Adrenal gland (tissue), 12 donors: ENCODE measurements around the gene IQSEC3. TPM values are rescaled to one million over a fixed set of nuclear protein-coding genes. Genes with fewer than 3 reads are reported as not detected.
"Not testable (repeated sequence)": the region's sequence is repeated elsewhere in the genome, so short reads cannot be mapped to it uniquely, and the experiment has no call there.

Source experiments
- DNase-seq, 7 donors: peaks; one replicate each; pipeline ENCODE4 v3.0.0-alpha.2; 2019 to 2020
- H3K27ac ChIP-seq, 5 donors: fragments of 200-600 bp; sonication (generic) in 4 of 5; 1 replicate in 3 of 5; 2 replicates in 2 of 5; pipeline versions ENCODE4 v1.5.1 to v1.8.0; 2016 to 2020; ENCODE audit warnings: mild to moderate bottlenecking in 1 of 5
- H3K27me3 ChIP-seq: fragments of 200-600 bp; 2 replicates; pipeline ENCODE4 v1.8.0; 2021
- H3K36me3 ChIP-seq, 2 donors: fragments of 200-600 bp; replicated peaks in 1 of 2; 1 replicate in 1 of 2; 2 replicates in 1 of 2; pipeline versions ENCODE4 v1.5.1 to v1.8.0; 2018 to 2022
- H3K4me1 ChIP-seq, 2 donors: fragments of 200-600 bp; replicated peaks in 1 of 2; 1 replicate in 1 of 2; 2 replicates in 1 of 2; pipeline versions ENCODE4 v1.5.1 to v1.8.0; 2018 to 2021
- H3K4me3 ChIP-seq, 4 donors: fragments of 200-600 bp; sonication (generic) in 3 of 4; one replicate each; pipeline ENCODE4 v1.5.1; 2016 to 2018
- H3K9me3 ChIP-seq, 3 donors: fragments of 200-600 bp; sonication (generic) in 1 of 3; replicated peaks in 1 of 3; 1 replicate in 2 of 3; 2 replicates in 1 of 3; pipeline versions ENCODE4 v1.5.1 to v1.8.0; 2016 to 2021
- POLR2A ChIP-seq, 2 donors: fragments of 450-650 bp; IDR thresholded peaks; one replicate each; pipeline ENCODE4 v1.6.1; 2017; ENCODE audit warnings: antibody characterized with exemption in 2 of 2, mild to moderate bottlenecking in 2 of 2, moderate library complexity in 1 of 2
- WGBS, 4 donors: extraction: QIAGEN DNeasy Blood & Tissue Kit in 2 of 4; methylation state at CpG; one replicate each; pipeline versions ENCODE4 v1.1.5 to v1.1.7; 2013 to 2017; 5-methylcytosine and 5-hydroxymethylcytosine counted together
- intact Hi-C, 2 donors: fragments of 100-400 bp; cut with DNase I; formaldehyde crosslinking; loops; one replicate each; pipeline versions ENCODE4 v1.14.1 to v1.15.0; 2022 to 2023
- polyA plus RNA-seq, 3 donors: library from polyadenylated mRNA; stranded (reverse); fragments of 200-250 nt in 2 of 3; fragments of 350-450 nt in 1 of 3; fragmentation: Illumina TruSeq in 1 of 3; extraction: RNeasy Lipid Tissue Mini Kit (QIAGEN cat#74804) in 1 of 3; gene quantifications; one replicate each; pipeline ENCODE4 v1.2.3, GENCODE V29; 2013 to 2014
- total RNA-seq, 9 donors: library from RNA; depleted of rRNA in 4 of 9; stranded (reverse); fragments of >200 nt in 4 of 9; fragments of 120-200 nt in 1 of 9; fragmentation: NEBNext Ultra II Directional in 1 of 9; extraction: Animal tissue kit (Norgen Biotek cat#: 25700) in 1 of 9; gene quantifications; one replicate each; pipeline versions ENCODE4 v1.1.0 to v1.2.4, GENCODE V29; 2013 to 2023
- TF ChIP-seq, protein P1 (sequence below), 6 experiments: fragments of 450-650 bp in 4 of 6; fragments of 200-600 bp in 2 of 6; sonication (generic) in 1 of 6; IDR thresholded peaks; 1 replicate in 5 of 6; 2 replicates in 1 of 6; pipeline versions ENCODE4 v1.5.1 to v1.8.0; 2016 to 2021; ENCODE audit warnings: antibody characterized with exemption in 6 of 6, mild to moderate bottlenecking in 2 of 6, moderate library complexity in 1 of 6
- donor health status: healthy with polysubstance abuse.
- donor health status: Bipolar disorder and iron deficiency.
- donor health status: DM: yes; HTN: yes; CAD: no.
- donor health status: DM: no; HTN: no; CAD: no.
- donor health status: DM: no; HTN: no; CAD: no.
- donor health status: DM: yes; HTN: yes; CAD: no.

The IQSEC3 gene
- total and polyA plus RNA-seq, 12 donors: 0.13 to 6.3 (median 1.00) TPM

GRCh38 chr12:215116-215515 lies 148.5 kb downstream of the IQSEC3 start:
- H3K36me3 ChIP-seq: no peaks in the 10 kb centered on the region
- intact Hi-C loops: no loop called here
- no peaks in the 10 kb centered on the region for H3K4me1 ChIP-seq
- DNase-seq: no peak
- 86 to 96% (median 90%) methylated on average over 2 to 6 of the region's 6 CpGs for WGBS, 4 donors
- H3K4me3 ChIP-seq: no peak overlapping the region
- no peak for TF ChIP-seq POLR2A (IDR thresholded peaks at IDR 0.05)
- TF ChIP-seq, protein P1, sequence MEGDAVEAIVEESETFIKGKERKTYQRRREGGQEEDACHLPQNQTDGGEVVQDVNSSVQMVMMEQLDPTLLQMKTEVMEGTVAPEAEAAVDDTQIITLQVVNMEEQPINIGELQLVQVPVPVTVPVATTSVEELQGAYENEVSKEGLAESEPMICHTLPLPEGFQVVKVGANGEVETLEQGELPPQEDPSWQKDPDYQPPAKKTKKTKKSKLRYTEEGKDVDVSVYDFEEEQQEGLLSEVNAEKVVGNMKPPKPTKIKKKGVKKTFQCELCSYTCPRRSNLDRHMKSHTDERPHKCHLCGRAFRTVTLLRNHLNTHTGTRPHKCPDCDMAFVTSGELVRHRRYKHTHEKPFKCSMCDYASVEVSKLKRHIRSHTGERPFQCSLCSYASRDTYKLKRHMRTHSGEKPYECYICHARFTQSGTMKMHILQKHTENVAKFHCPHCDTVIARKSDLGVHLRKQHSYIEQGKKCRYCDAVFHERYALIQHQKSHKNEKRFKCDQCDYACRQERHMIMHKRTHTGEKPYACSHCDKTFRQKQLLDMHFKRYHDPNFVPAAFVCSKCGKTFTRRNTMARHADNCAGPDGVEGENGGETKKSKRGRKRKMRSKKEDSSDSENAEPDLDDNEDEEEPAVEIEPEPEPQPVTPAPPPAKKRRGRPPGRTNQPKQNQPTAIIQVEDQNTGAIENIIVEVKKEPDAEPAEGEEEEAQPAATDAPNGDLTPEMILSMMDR (IDR thresholded peaks at IDR 0.05): no peak
- H3K9me3 ChIP-seq: no peaks in the 10 kb centered on the region
- no peak overlapping the region for H3K27ac ChIP-seq
- H3K27me3 ChIP-seq: no peaks in the 10 kb centered on the region

GRCh38 chr12:217029-217428 lies 150.5 kb downstream of the IQSEC3 start:
- H3K36me3 ChIP-seq, H3K27me3 ChIP-seq, H3K4me3 ChIP-seq, H3K9me3 ChIP-seq, H3K4me1 ChIP-seq, H3K27ac ChIP-seq, intact Hi-C loops, DNase-seq: not testable (repeated sequence)
- WGBS, 4 donors: 57 to 77% (median 68%) methylated on average over 6 of the region's 6 CpGs

GRCh38 chr12:218221-218620 lies 151.7 kb downstream of the IQSEC3 start:
- Histone ChIP-seq H3K36me3 (no peaks in the 10 kb centered on the region), H3K27ac (no peak overlapping the region), H3K9me3 (no peaks in the 10 kb centered on the region), H3K4me3 (no peak overlapping the region), H3K27me3 (no peaks in the 10 kb centered on the region), H3K4me1 (no peaks in the 10 kb centered on the region)
- intact Hi-C loops: no loop called here
- DNase-seq: no peak
- WGBS, 4 donors: 83 to 91% (median 88%) methylated on average over 1 to 5 of the region's 5 CpGs
- TF ChIP-seq POLR2A (IDR thresholded peaks at IDR 0.05): no peak
- TF ChIP-seq, protein P1 (IDR thresholded peaks at IDR 0.05): no peak

- H3K4me1 ChIP-seq: no peaks in the 10 kb centered on the region
- DNase-seq: no peak
- no peaks in the 10 kb centered on the region for H3K9me3 ChIP-seq
- no peak overlapping the region for H3K27ac ChIP-seq
- TF ChIP-seq, protein P1 (IDR thresholded peaks at IDR 0.05): no peak
- TF ChIP-seq POLR2A (IDR thresholded peaks at IDR 0.05): no peak
- H3K36me3 ChIP-seq: no peaks in the 10 kb centered on the region
- H3K4me3 ChIP-seq: no peak overlapping the region
- intact Hi-C loops: no loop called here
- WGBS, 4 donors: 80 to 84% (median 83%) methylated on average over 29 to 30 of the region's 30 CpGs
- H3K27me3 ChIP-seq: no peaks in the 10 kb centered on the region
These were observed 152.4 kb downstream of the IQSEC3 start for GRCh38 chr12:218728-219590.

- DNase-seq: peak; percentile 42 to 79 (median 59)
- Histone ChIP-seq H3K36me3 (no peaks in the 10 kb centered on the region), H3K4me1 (no peaks in the 10 kb centered on the region), H3K27me3 (no peaks in the 10 kb centered on the region), H3K4me3 (no peak overlapping the region), H3K9me3 (no peaks in the 10 kb centered on the region), H3K27ac (no peak overlapping the region)
- TF ChIP-seq, protein P1 (IDR thresholded peaks at IDR 0.05): peak; percentile 38 to 70 (median 54)
- no peak for TF ChIP-seq POLR2A (IDR thresholded peaks at IDR 0.05)
- WGBS, 4 donors: 19 to 52% (median 32%) methylated on average over 5 to 17 of the region's 17 CpGs
- intact Hi-C loops: no loop called here
These were observed 153.4 kb downstream of the IQSEC3 start for GRCh38 chr12:219891-220352.
